Liver (tissue), 3 donors: Measurements from ENCODE around the gene PIK3CA.

Source experiments
- CTCF ChIP-seq: fragments of 150-350 bp; IDR thresholded peaks from 2 replicates; pipeline ENCODE4 v1.5.1; 2017; ENCODE audit warnings: improper control_type of control experiment, low read depth, low read length; ENCODE audit not compliant: missing input control
- GABPA ChIP-seq, 2 donors: IDR thresholded peaks in 1 of 2; conservative IDR thresholded peaks in 1 of 2; 2 replicates each; pipeline ENCODE4 v1.6.1; 2016; ENCODE audit warnings: antibody characterized with exemption in 2 of 2, mild to moderate bottlenecking in 1 of 2, moderate library complexity in 1 of 2
- HNF4A ChIP-seq, 2 donors: conservative IDR thresholded peaks; 2 replicates each; pipeline ENCODE4 v1.6.1; 2016; ENCODE audit warnings: antibody characterized with exemption in 2 of 2, mild to moderate bottlenecking in 2 of 2
- JUND ChIP-seq, 2 donors: IDR thresholded peaks; 2 replicates each; pipeline ENCODE4 v1.6.1; 2016; ENCODE audit warnings: antibody characterized with exemption in 2 of 2
- MAX ChIP-seq: IDR thresholded peaks from 2 replicates; pipeline ENCODE4 v1.6.1; 2016; ENCODE audit warnings: antibody characterized with exemption
- NR2F2 ChIP-seq: IDR thresholded peaks from 2 replicates; pipeline ENCODE4 v1.6.1; 2016; ENCODE audit warnings: antibody characterized with exemption
- RAD21 ChIP-seq, 2 donors: IDR thresholded peaks; 2 replicates each; pipeline ENCODE4 v1.6.1; 2016; ENCODE audit warnings: antibody characterized with exemption in 2 of 2, mild to moderate bottlenecking in 2 of 2
- REST ChIP-seq: IDR thresholded peaks from 2 replicates; pipeline ENCODE4 v1.6.1; 2016; ENCODE audit warnings: antibody characterized with exemption, mild to moderate bottlenecking
- SP1 ChIP-seq: IDR thresholded peaks from 2 replicates; pipeline ENCODE4 v1.6.1; 2018; ENCODE audit warnings: antibody characterized with exemption, mild to moderate bottlenecking
- TAF1 ChIP-seq: conservative IDR thresholded peaks from 2 replicates; pipeline ENCODE4 v1.6.1; 2016; ENCODE audit warnings: antibody characterized with exemption, mild to moderate bottlenecking
- YY1 ChIP-seq: IDR thresholded peaks from 2 replicates; pipeline ENCODE4 v1.6.1; 2016; ENCODE audit warnings: antibody characterized with exemption, mild to moderate bottlenecking
- ZBTB33 ChIP-seq: IDR thresholded peaks from 2 replicates; pipeline ENCODE4 v1.6.1; 2016; ENCODE audit warnings: antibody characterized with exemption
- donor health status: healthy.
- donor health status: healthy.

GRCh38 chr3:179236669-179237301 is 88.6 kb downstream of the PIK3CA start:
- TF ChIP-seq CTCF (no peak), TAF1 (no peak), REST (no peak), GABPA (IDR thresholded peaks at IDR 0.05 in 1 of 2, conservative IDR thresholded peaks at IDR 0.05 in 1 of 2) (no peak), YY1 (no peak), MAX (no peak), JUND (IDR thresholded peaks at IDR 0.05) (no peak), ZBTB33 (no peak), HNF4A (conservative IDR thresholded peaks at IDR 0.05) (no peak), RAD21 (IDR thresholded peaks at IDR 0.05) (no peak), SP1 (no peak), NR2F2 (no peak)
